ENCODE measurements around the gene NPR3.

Gene NPR3

DNA sequence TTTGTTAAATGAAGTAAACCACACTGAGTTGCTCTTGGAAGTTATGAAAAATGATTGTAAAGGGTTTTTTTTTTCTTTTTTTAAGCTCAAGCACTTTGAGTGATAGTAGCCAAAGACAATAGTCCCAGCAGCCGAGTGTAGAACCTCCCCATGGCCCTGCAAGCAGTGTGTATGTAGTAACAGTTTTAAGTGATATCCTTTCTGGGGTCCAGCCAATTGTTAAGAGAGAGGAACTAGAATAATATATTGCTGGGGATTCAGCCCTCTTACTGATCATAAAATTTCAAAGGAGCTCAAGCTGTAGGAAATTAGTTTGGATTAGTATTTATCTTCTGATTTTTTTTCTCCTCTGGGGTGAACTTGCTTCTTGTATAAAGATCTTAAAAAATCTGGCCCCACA, 43.2 kb downstream of the NPR3 start:
- Mint-ChIP-seq H3K36me3 (ENCODE audit: insufficient read depth) (no peaks in the 10 kb centered on the region), H3K27me3 (no peaks in the 10 kb centered on the region), H3K9me3 (no peaks in the 10 kb centered on the region), H3K27ac (no peak overlapping the region), H3K4me3 (no peak overlapping the region), H3K4me1 (ENCODE audit: low read depth in 2 of 2) (no peaks in the 10 kb centered on the region)
- DNase-seq (no peak), ATAC-seq (replicated peaks) (no peak)

DNA sequence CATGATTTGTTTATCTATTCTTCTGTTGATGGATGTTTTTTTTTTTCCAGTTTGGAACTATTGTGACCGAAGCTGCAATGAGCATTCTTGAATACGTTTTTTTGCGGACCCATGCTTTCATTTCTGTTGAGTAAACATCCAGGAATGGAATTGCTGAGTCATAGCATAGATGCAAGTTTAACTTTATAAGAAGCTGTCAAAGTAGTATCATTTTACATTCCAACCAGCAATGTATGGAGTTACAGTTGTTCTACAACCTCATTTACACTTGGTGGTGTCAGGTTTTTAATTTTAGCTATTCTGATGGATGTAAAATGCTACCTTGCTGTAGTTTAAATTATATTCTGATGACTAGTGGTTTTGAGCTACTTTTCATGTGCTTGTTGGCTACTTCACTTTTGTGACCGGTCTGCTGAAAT, 49.0 kb downstream of the NPR3 start:
- no peak for DNase-seq
- Mint-ChIP-seq H3K27ac (no peak overlapping the region), H3K9me3 (peaks cover 0 to under 1% of the 10 kb centered on the region in 2 donors), H3K4me3 (no peak overlapping the region), H3K4me1 (ENCODE audit: low read depth in 2 of 2) (no peaks in the 10 kb centered on the region), H3K36me3 (ENCODE audit: insufficient read depth) (no peaks in the 10 kb centered on the region), H3K27me3 (peaks cover 4% of the 10 kb centered on the region in 2 donors)
- no peak for ATAC-seq (replicated peaks)

DNA sequence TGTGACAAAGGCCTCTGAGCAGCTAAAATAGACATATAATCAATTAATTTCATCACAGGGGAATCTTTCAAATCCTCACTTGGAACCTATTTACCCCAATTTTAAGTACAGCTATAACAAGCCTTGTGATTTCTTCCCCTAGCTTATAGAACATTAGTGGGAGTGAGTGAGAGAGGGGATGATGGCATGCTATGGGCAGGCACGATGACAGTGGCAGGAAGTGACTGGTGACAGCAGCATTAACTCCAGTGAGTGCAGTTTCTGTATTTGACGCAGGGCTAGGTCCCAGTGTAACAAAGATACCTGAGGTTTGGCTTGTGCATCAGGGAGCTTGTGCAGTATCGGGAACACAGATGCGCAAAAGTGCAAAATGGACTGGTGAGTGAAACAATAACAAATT, 54.1 kb downstream of the NPR3 start:
- H3K4me3 Mint-ChIP-seq, result no peak overlapping the region
- H3K9me3 Mint-ChIP-seq, result peaks cover 0 to 13% of the 10 kb centered on the region in 2 donors
- H3K27ac Mint-ChIP-seq, result no peak overlapping the region
- H3K27me3 Mint-ChIP-seq, result peaks cover 14 to 32% of the 10 kb centered on the region in 2 donors
- no peak for DNase-seq
- no peak for ATAC-seq (replicated peaks)
- no peaks in the 10 kb centered on the region for H3K4me1 Mint-ChIP-seq (ENCODE audit: low read depth in 2 of 2)
- H3K36me3 Mint-ChIP-seq (ENCODE audit: insufficient read depth), result no peaks in the 10 kb centered on the region

DNA sequence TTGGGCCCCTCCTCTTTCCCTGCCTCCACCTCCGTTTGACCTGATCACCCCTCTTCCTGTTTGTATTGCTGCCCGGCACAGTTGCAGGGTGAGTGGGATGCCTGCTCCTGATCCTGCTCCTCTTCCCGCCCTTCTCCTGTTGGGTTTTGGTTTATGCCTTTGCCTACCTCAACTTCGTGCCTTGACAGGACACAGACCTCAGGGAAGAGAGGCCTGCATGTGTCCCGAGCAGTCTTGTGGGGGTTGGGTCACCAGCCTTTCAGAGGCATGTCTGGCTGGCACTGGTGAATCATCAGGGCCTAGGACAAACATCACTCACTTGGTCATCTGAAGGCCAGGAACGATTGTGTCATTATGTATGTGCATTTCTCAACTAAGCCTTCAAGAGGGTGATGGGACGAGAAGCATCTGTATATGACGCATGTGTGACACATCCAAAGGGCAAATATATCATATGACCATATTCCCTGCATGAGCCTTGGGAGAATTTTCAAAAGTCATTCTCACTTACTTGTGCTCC, 56.9 kb downstream of the NPR3 start:
- DNase-seq (no peak), ATAC-seq (replicated peaks) (no peak)
- Mint-ChIP-seq H3K27ac (no peak overlapping the region), H3K9me3 (peaks cover 0 to 13% of the 10 kb centered on the region in 2 donors), H3K36me3 (ENCODE audit: insufficient read depth) (no peaks in the 10 kb centered on the region), H3K4me3 (no peak overlapping the region), H3K4me1 (ENCODE audit: low read depth in 2 of 2) (no peaks in the 10 kb centered on the region), H3K27me3 (peaks cover 10 to 32% of the 10 kb centered on the region in 2 donors)

DNA sequence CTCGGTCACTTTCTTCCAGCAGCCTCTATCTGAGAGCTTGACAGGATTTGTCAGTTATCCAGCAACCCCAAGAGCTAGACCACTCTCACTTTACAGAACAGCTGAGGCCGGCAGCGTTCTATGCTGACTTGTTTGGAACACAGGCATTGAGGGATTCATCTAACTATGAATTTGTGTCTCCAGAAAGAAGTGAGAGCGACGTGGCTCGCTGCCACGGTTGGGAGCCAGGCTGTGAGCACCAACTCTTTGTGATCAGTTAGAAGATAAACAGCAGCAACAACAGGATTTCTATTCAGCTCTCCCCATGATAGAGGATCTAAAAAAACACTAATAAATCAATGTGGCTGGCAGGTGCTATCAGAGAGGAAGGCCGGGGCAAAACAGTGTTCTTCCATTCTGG, 58.6 kb downstream of the NPR3 start:
- Mint-ChIP-seq H3K27me3 (peaks cover 10 to 32% of the 10 kb centered on the region in 2 donors), H3K27ac (no peak overlapping the region), H3K9me3 (peaks cover 5 to 13% of the 10 kb centered on the region in 2 donors), H3K4me1 (ENCODE audit: low read depth in 2 of 2) (no peaks in the 10 kb centered on the region), H3K4me3 (no peak overlapping the region), H3K36me3 (ENCODE audit: insufficient read depth) (no peaks in the 10 kb centered on the region)
- DNase-seq (no peak), ATAC-seq (replicated peaks) (no peak)

DNA sequence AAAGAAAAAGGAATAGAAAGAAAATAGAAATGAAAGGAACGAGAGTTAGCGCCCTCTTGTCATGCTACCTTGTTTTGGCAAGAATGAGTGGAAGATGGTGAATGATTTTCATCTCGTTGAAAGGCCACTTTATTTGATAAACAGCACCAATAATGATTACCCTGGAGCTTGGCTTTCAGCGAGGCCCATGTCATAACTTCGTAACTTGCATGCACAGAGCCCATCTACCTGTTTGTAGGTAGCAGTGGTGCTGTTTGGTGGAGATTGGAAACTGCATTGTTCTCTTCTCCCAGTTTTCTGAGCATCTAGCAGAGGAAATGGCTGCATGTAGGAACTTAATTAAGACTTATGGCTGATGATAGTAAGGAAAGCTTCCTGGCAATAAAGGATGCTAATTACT, 59.3 kb downstream of the NPR3 start:
- peaks cover 5 to 9% of the 10 kb centered on the region in 2 donors for H3K9me3 Mint-ChIP-seq
- no peak for ATAC-seq (replicated peaks)
- no peak for DNase-seq
- H3K4me1 Mint-ChIP-seq (ENCODE audit: low read depth in 2 of 2), result no peaks in the 10 kb centered on the region
- no peaks in the 10 kb centered on the region for H3K36me3 Mint-ChIP-seq (ENCODE audit: insufficient read depth)
- H3K27me3 Mint-ChIP-seq, result peaks cover 7 to 25% of the 10 kb centered on the region in 2 donors
- H3K27ac Mint-ChIP-seq, result no peak overlapping the region
- no peak overlapping the region for H3K4me3 Mint-ChIP-seq

- Mint-ChIP-seq H3K9me3 (peaks cover 5 to 6% of the 10 kb centered on the region in 2 donors), H3K27ac (no peak overlapping the region), H3K27me3 (peaks cover under 1 to 19% of the 10 kb centered on the region in 2 donors), H3K4me3 (no peak overlapping the region), H3K36me3 (ENCODE audit: insufficient read depth) (no peaks in the 10 kb centered on the region), H3K4me1 (ENCODE audit: low read depth in 2 of 2) (no peaks in the 10 kb centered on the region)
- DNase-seq (no peak), ATAC-seq (replicated peaks) (no peak)
Observed at GRCh38 chr5:32771037-32771436, 59.9 kb downstream of the NPR3 start.

GRCh38 chr5:32773944-32774343, 62.8 kb downstream of the NPR3 start:
- H3K27ac Mint-ChIP-seq, result no peak overlapping the region

DNA sequence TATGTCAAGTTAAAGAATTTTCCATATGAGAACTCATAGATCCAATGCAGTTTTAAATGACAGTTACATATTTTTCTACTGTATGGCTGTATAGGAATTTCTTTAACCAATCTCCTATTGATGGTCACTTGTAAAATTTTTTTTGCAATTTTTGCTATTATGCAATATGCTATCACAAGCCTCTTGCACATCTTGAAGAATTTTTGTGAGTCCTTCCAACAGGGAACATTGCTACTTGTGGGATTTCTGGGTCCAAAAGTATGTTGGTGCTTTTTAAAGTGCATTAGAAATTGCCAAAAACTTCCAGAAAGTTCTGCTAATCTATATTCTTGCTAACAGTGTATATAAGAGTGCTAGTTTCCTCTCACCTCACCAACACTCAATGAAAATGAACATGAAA, 65.1 kb downstream of the NPR3 start:
- DNase-seq (no peak), ATAC-seq (replicated peaks) (no peak)
- peaks cover 0 to 13% of the 10 kb centered on the region in 2 donors for H3K9me3 Mint-ChIP-seq
- H3K36me3 Mint-ChIP-seq (ENCODE audit: insufficient read depth), result no peaks in the 10 kb centered on the region
- no peaks in the 10 kb centered on the region for H3K4me1 Mint-ChIP-seq (ENCODE audit: low read depth in 2 of 2)
- no peak overlapping the region for H3K4me3 Mint-ChIP-seq
- H3K27ac Mint-ChIP-seq, result no peak overlapping the region
- H3K27me3 Mint-ChIP-seq, result no peaks in the 10 kb centered on the region

More at GRCh38 chr5:32773944-32774343, 62.8 kb downstream of the NPR3 start:
- no peak overlapping the region for H3K4me3 Mint-ChIP-seq
- peaks cover 0 to 8% of the 10 kb centered on the region in 2 donors for H3K27me3 Mint-ChIP-seq
- no peaks in the 10 kb centered on the region for H3K4me1 Mint-ChIP-seq (ENCODE audit: low read depth in 2 of 2)
- no peaks in the 10 kb centered on the region for H3K36me3 Mint-ChIP-seq (ENCODE audit: insufficient read depth)
- no peak for DNase-seq
- ATAC-seq (replicated peaks), result no peak
- peaks cover 0 to 10% of the 10 kb centered on the region in 2 donors for H3K9me3 Mint-ChIP-seq

GRCh38 chr5:32777222-32777621, 66.1 kb downstream of the NPR3 start:
- Mint-ChIP-seq H3K27ac (no peak overlapping the region), H3K4me3 (no peak overlapping the region), H3K27me3 (no peaks in the 10 kb centered on the region), H3K9me3 (peaks cover 0 to 13% of the 10 kb centered on the region in 2 donors), H3K36me3 (ENCODE audit: insufficient read depth) (no peaks in the 10 kb centered on the region), H3K4me1 (ENCODE audit: low read depth in 2 of 2) (no peaks in the 10 kb centered on the region)
- no peak for DNase-seq
- ATAC-seq (replicated peaks), result no peak

DNA sequence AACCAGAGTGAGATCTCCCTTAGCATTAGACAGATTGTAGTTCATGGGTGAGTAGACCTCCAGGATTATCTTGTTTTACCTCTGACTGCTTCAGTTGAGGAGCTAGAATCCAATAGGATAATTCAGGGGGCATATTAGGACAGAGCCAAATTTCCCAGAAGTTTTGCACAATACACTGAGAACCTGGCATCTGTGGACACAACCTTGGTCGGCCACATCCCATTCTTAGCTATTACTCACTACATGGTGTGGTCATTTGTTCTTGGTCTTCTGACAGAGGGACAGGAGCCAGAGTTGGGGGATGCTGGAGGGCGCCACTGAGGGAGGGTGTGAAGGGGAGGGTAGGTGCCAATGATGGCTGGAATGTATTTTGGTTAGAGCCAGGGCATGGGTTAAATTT, 66.6 kb downstream of the NPR3 start:
- H3K36me3 Mint-ChIP-seq (ENCODE audit: insufficient read depth), result no peaks in the 10 kb centered on the region
- DNase-seq (no peak), ATAC-seq (replicated peaks) (no peak)
- peaks cover 0 to 13% of the 10 kb centered on the region in 2 donors for H3K9me3 Mint-ChIP-seq
- no peak overlapping the region for H3K4me3 Mint-ChIP-seq
- no peaks in the 10 kb centered on the region for H3K4me1 Mint-ChIP-seq (ENCODE audit: low read depth in 2 of 2)
- no peaks in the 10 kb centered on the region for H3K27me3 Mint-ChIP-seq
- no peak overlapping the region for H3K27ac Mint-ChIP-seq

- no peaks in the 10 kb centered on the region for H3K4me1 Mint-ChIP-seq (ENCODE audit: low read depth in 2 of 2)
- H3K27ac Mint-ChIP-seq, result no peak overlapping the region
- H3K27me3 Mint-ChIP-seq, result no peaks in the 10 kb centered on the region
- DNase-seq (no peak), ATAC-seq (replicated peaks) (no peak)
- peaks cover 0 to 13% of the 10 kb centered on the region in 2 donors for H3K9me3 Mint-ChIP-seq
- no peak overlapping the region for H3K4me3 Mint-ChIP-seq
- no peaks in the 10 kb centered on the region for H3K36me3 Mint-ChIP-seq (ENCODE audit: insufficient read depth)
Observed at GRCh38 chr5:32778403-32778802, 67.3 kb downstream of the NPR3 start.

DNA sequence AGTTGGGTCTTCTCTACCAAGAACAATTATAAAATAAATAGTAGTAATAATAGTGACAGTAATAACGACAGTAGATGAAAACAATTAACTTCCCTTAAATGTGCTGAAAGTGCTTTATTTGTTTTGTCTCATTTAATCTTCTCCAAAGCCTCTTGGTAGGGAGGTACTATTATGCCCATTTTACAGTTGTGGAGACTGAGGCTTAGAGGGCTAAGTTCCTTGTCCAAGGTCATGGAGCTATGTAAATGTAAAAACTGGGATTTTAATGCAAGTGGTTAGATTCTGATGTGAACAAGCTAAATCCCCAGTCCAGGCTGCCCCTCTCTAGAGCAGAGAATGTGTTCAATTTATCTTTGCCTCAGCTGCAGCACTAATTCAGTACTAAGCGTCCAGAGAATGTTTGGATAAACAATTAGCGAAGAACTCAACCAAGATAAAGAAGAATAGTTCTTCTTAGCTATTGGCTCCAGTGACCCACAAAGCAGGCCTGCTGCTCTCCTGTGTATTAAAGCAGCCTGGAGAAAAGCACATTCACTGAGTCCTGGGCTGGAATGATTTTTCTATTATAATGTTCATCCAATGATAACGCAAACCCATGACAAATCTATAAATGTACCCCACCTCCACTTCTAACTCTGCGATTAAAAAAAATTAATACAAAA, 68.8 kb downstream of the NPR3 start:
- no peak for DNase-seq
- Mint-ChIP-seq H3K27ac (no peak overlapping the region), H3K36me3 (ENCODE audit: insufficient read depth) (peaks cover 7% of the 10 kb centered on the region), H3K9me3 (peaks cover 0 to 8% of the 10 kb centered on the region in 2 donors), H3K4me1 (ENCODE audit: low read depth in 2 of 2) (no peaks in the 10 kb centered on the region), H3K4me3 (no peak overlapping the region), H3K27me3 (no peaks in the 10 kb centered on the region)
- ATAC-seq (replicated peaks), result no peak

GRCh38 chr5:32780508-32780919, 69.4 kb downstream of the NPR3 start:
- ATAC-seq (replicated peaks), result no peak
- Mint-ChIP-seq H3K27me3 (no peaks in the 10 kb centered on the region), H3K27ac (no peak overlapping the region), H3K4me3 (no peak overlapping the region), H3K36me3 (ENCODE audit: insufficient read depth) (peaks cover 7% of the 10 kb centered on the region), H3K4me1 (ENCODE audit: low read depth in 2 of 2) (no peaks in the 10 kb centered on the region), H3K9me3 (peaks cover 0 to 8% of the 10 kb centered on the region in 2 donors)
- DNase-seq, result no peak
